Heart left ventricle (tissue), 13 donors: ENCODE results near the gene PCSK6.

Experiments
- CTCF ChIP-seq, 12 donors: fragments of 200-600 bp; sonication (generic) in 4 of 12; IDR thresholded peaks; one replicate each; pipeline versions ENCODE4 v1.5.0 to v1.8.0; 2018 to 2022; ENCODE audit warnings: antibody characterized with exemption in 12 of 12, mild to moderate bottlenecking in 5 of 12
- POLR2A ChIP-seq, 2 donors: fragments of 450-650 bp; IDR thresholded peaks; one replicate each; pipeline ENCODE4 v1.6.1; 2017; ENCODE audit warnings: antibody characterized with exemption in 2 of 2, mild to moderate bottlenecking in 2 of 2, moderate library complexity in 2 of 2
- donor health status: ischemic (EF 13 %, LVEDD 7.1; RV severe dilation, severe dysfunction).
- donor health status: DM: no; HTN: yes; CAD: no.
- donor health status: DM: no; HTN: no; CAD: no.
- donor health status: ischemic (EF 25% LVEDD 6.9; RV normal size, moderate dysfunction).
- donor health status: ischemic (EF 25% LVEDD 5.7; RV mildly dilated, moderate dysfunction).
- donor health status: ischemic (EF 35%, LVEDD 5.7; RV mildly dilated, moderate dysfunction).
- donor health status: nonischemic (EF 11% LVEDD 7.7; RV severe dilation, severe dysfunction).
- donor health status: DM: yes; HTN: yes; CAD: no.
- donor health status: PGD.
- donor health status: ischemic (EF 29% LVEDD 5.4; RV normal size, mild dysfunction).
- donor health status: nonischemic (EF 23%, LVEDD 6.1; RV moderate dilation, normal function).

- TF ChIP-seq CTCF (IDR thresholded peaks at IDR 0.05) (peak; percentile 28 to 66 (median 52)), POLR2A (IDR thresholded peaks at IDR 0.05) (no peak)
These were observed 12.3 kb upstream of the PCSK6 start for GRCh38 chr15:101501703-101502373.
